ENCODE data around the gene NUDCD3.

NUDCD3 gene

GRCh38 chr7:44477063-44477830 lies 13.2 kb downstream of the NUDCD3 start:
- no peak for DNase-seq

GRCh38 chr7:44476313-44476712 lies 14.1 kb downstream of the NUDCD3 start:
- no peak for DNase-seq

GRCh38 chr7:44473295-44473694 lies 17.2 kb downstream of the NUDCD3 start:
- no peak for DNase-seq

- no peak for DNase-seq
Measured at GRCh38 chr7:44472843-44473242, 17.6 kb downstream of the NUDCD3 start.

- DNase-seq = no peak
Measured at GRCh38 chr7:44471850-44472249, 18.6 kb downstream of the NUDCD3 start.

GRCh38 chr7:44471436-44471835 lies 19.0 kb downstream of the NUDCD3 start:
- no peak for DNase-seq

- DNase-seq = no peak
Measured at GRCh38 chr7:44470628-44471245, 19.7 kb downstream of the NUDCD3 start.

- DNase-seq = no peak
Measured at GRCh38 chr7:44470135-44470479, 20.4 kb downstream of the NUDCD3 start.

- DNase-seq = no peak
Measured at GRCh38 chr7:44469461-44470134, 20.9 kb downstream of the NUDCD3 start.

- DNase-seq = no peak
Measured at GRCh38 chr7:44467217-44467548, 23.3 kb downstream of the NUDCD3 start.

GRCh38 chr7:44466300-44467216 lies 23.9 kb downstream of the NUDCD3 start:
- no peak for DNase-seq

- DNase-seq = no peak
Measured at GRCh38 chr7:44465490-44465889, 25.0 kb downstream of the NUDCD3 start.

GRCh38 chr7:44463169-44463808 lies 27.2 kb downstream of the NUDCD3 start:
- DNase-seq = no peak

- no peak for DNase-seq
Measured at GRCh38 chr7:44461387-44461786, 29.1 kb downstream of the NUDCD3 start.

GRCh38 chr7:44460325-44460724 lies 30.1 kb downstream of the NUDCD3 start:
- DNase-seq = peak; percentile 8

- no peak for DNase-seq
Measured at GRCh38 chr7:44455155-44455554, 35.3 kb downstream of the NUDCD3 start.

GRCh38 chr7:44454348-44454747 lies 36.1 kb downstream of the NUDCD3 start:
- DNase-seq = no peak

- no peak for DNase-seq
Measured at GRCh38 chr7:44451123-44451522, 39.3 kb downstream of the NUDCD3 start.

- DNase-seq = no peak
Measured at GRCh38 chr7:44449584-44449928, 40.9 kb downstream of the NUDCD3 start.

GRCh38 chr7:44448922-44449583 lies 41.4 kb downstream of the NUDCD3 start:
- DNase-seq = no peak

- DNase-seq = no peak
Measured at GRCh38 chr7:44447874-44448425, 42.5 kb downstream of the NUDCD3 start.

Measured in KG1 (cell line).